ENCODE data around the gene PSPC1. TPM values are rescaled to one million over a fixed set of nuclear protein-coding genes. Genes with fewer than 3 reads are reported as not detected.
"Not testable (repeated sequence)": the region's sequence is repeated elsewhere in the genome, so short reads cannot be mapped to it uniquely, and the experiment has no call there.

Gene PSPC1
- total RNA-seq, 4 donors from 2014 or later = 61.0 to 108 (median 82.0) TPM

- no peak overlapping the region for H3K4me3 ChIP-seq
- no peak for DNase-seq (ENCODE audit: low spot score in 2 of 2)
- no peaks in the 10 kb centered on the region for H3K4me1 ChIP-seq
- H3K27me3 ChIP-seq = no peaks in the 10 kb centered on the region
- no peak overlapping the region for H3K27ac ChIP-seq
- TF ChIP-seq POLR2A (IDR thresholded peaks at IDR 0.05) (no peak), EP300 (IDR thresholded peaks at IDR 0.05) (no peak), CTCF (IDR thresholded peaks at IDR 0.05) (no peak)
- no peaks in the 10 kb centered on the region for H3K9me3 ChIP-seq
- peaks cover 0 to 38% (median 7%) of the 10 kb centered on the region in 3 donors for H3K36me3 ChIP-seq
- WGBS, 2 donors = 96 to 98% methylated on average over 10 of the region's 10 CpGs
Measured at GRCh38 chr13:19817106-19817505, 34.4 kb upstream of the PSPC1 start.

GRCh38 chr13:19815842-19816241 lies 33.1 kb upstream of the PSPC1 start:
- not testable (repeated sequence) for H3K4me3 ChIP-seq; H3K27me3 ChIP-seq; H3K9me3 ChIP-seq; H3K4me1 ChIP-seq; H3K27ac ChIP-seq; DNase-seq (ENCODE audit: low spot score in 2 of 2)
- peaks cover 0 to 49% (median 7%) of the 10 kb centered on the region in 3 donors for H3K36me3 ChIP-seq
- WGBS, 2 donors = 91 to 95% methylated on average over 2 of the region's 2 CpGs

GRCh38 chr13:19810996-19811881 lies 28.5 kb upstream of the PSPC1 start:
- Histone ChIP-seq H3K4me3 (no peak overlapping the region), H3K4me1 (no peaks in the 10 kb centered on the region), H3K27ac (no peak overlapping the region), H3K27me3 (no peaks in the 10 kb centered on the region), H3K36me3 (peaks cover 0 to 32% (median 0%) of the 10 kb centered on the region in 3 donors), H3K9me3 (no peaks in the 10 kb centered on the region)
- no peak for DNase-seq (ENCODE audit: low spot score in 2 of 2)
- TF ChIP-seq EP300 (IDR thresholded peaks at IDR 0.05) (no peak), POLR2A (IDR thresholded peaks at IDR 0.05) (no peak), CTCF (IDR thresholded peaks at IDR 0.05) (no peak)
- WGBS, 2 donors = 88 to 95% methylated on average over 7 of the region's 7 CpGs

GRCh38 chr13:19810151-19810550 lies 27.4 kb upstream of the PSPC1 start:
- no peak for DNase-seq (ENCODE audit: low spot score in 2 of 2)
- Histone ChIP-seq H3K36me3 (peaks cover 0 to 36% (median 0%) of the 10 kb centered on the region in 3 donors), H3K27me3 (no peaks in the 10 kb centered on the region), H3K4me1 (no peaks in the 10 kb centered on the region), H3K9me3 (no peaks in the 10 kb centered on the region), H3K27ac (no peak overlapping the region), H3K4me3 (no peak overlapping the region)
- no peak for TF ChIP-seq POLR2A (IDR thresholded peaks at IDR 0.05)
- TF ChIP-seq EP300 (IDR thresholded peaks at IDR 0.05) = no peak
- TF ChIP-seq CTCF (IDR thresholded peaks at IDR 0.05) = no peak
- 92 to 95% methylated on average over 4 of the region's 4 CpGs for WGBS, 2 donors

- TF ChIP-seq EP300 (IDR thresholded peaks at IDR 0.05) (no peak), CTCF (IDR thresholded peaks at IDR 0.05) (no peak), POLR2A (IDR thresholded peaks at IDR 0.05) (no peak)
- Histone ChIP-seq H3K27ac (no peak overlapping the region), H3K4me3 (no peak overlapping the region), H3K4me1 (no peaks in the 10 kb centered on the region), H3K27me3 (no peaks in the 10 kb centered on the region), H3K36me3 (peaks cover 0 to 19% (median 0%) of the 10 kb centered on the region in 3 donors), H3K9me3 (no peaks in the 10 kb centered on the region)
- 89 to 91% methylated on average over 4 of the region's 4 CpGs for WGBS, 2 donors
- DNase-seq (ENCODE audit: low spot score in 2 of 2) = no peak
Measured at GRCh38 chr13:19805765-19806164, 23.0 kb upstream of the PSPC1 start.

Measured in tibial nerve (tissue), 4 donors.